Gastrocnemius medialis (tissue), 4 donors: Measurements from ENCODE around the gene MACROD2.

Source experiments
- POLR2A ChIP-seq, 2 donors: fragments of 450-650 bp; IDR thresholded peaks; one replicate each; pipeline ENCODE4 v1.6.1; 2017; ENCODE audit warnings: antibody characterized with exemption in 2 of 2, mild to moderate bottlenecking in 2 of 2, moderate library complexity in 2 of 2
- TF ChIP-seq, protein P1 (sequence below), 5 experiments: fragments of 450-650 bp in 3 of 5; fragments of 200-600 bp in 2 of 5; sonication (generic) in 2 of 5; IDR thresholded peaks in 4 of 5; conservative IDR thresholded peaks in 1 of 5; 1 replicate in 4 of 5; 2 replicates in 1 of 5; pipeline ENCODE4 v1.5.1; 2016 to 2019; ENCODE audit warnings: antibody characterized with exemption in 5 of 5, mild to moderate bottlenecking in 3 of 5, moderate library complexity in 3 of 5

GRCh38 chr20:15918631-15919030 is 1923.3 kb downstream of the MACROD2 start:
- TF ChIP-seq, protein P1, sequence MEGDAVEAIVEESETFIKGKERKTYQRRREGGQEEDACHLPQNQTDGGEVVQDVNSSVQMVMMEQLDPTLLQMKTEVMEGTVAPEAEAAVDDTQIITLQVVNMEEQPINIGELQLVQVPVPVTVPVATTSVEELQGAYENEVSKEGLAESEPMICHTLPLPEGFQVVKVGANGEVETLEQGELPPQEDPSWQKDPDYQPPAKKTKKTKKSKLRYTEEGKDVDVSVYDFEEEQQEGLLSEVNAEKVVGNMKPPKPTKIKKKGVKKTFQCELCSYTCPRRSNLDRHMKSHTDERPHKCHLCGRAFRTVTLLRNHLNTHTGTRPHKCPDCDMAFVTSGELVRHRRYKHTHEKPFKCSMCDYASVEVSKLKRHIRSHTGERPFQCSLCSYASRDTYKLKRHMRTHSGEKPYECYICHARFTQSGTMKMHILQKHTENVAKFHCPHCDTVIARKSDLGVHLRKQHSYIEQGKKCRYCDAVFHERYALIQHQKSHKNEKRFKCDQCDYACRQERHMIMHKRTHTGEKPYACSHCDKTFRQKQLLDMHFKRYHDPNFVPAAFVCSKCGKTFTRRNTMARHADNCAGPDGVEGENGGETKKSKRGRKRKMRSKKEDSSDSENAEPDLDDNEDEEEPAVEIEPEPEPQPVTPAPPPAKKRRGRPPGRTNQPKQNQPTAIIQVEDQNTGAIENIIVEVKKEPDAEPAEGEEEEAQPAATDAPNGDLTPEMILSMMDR (IDR thresholded peaks at IDR 0.05 in 4 of 5, conservative IDR thresholded peaks at IDR 0.05 in 1 of 5): no peak
- TF ChIP-seq POLR2A (IDR thresholded peaks at IDR 0.05): no peak
